Measurements from ENCODE around the gene KLHDC4. TPM values are rescaled to one million over a fixed set of nuclear protein-coding genes. Genes with fewer than 3 reads are reported as not detected.

The KLHDC4 gene
- total and polyA plus RNA-seq, 2 experiments from 2014 or later, result 23.0 to 41.1 TPM

GRCh38 chr16:87694441-87695125 lies 71.2 kb downstream of the KLHDC4 start:
- Mint-ChIP-seq H3K27ac (no peak overlapping the region), H3K27me3 (ENCODE audit: insufficient read depth, low read depth, poor library complexity) (peaks cover 26% of the 10 kb centered on the region), H3K4me3 (no peak overlapping the region), H3K36me3 (ENCODE audit: low read depth) (peaks cover 28% of the 10 kb centered on the region), H3K9me3 (no peaks in the 10 kb centered on the region), H3K4me1 (no peaks in the 10 kb centered on the region)
- H3K4me3 ChIP-seq, result no peak overlapping the region
- no peaks in the 10 kb centered on the region; the same call in 1 of the 2 replicates for H4K20me1 ChIP-seq (replicated peaks; ENCODE audit: insufficient read depth)
- H3K79me2 ChIP-seq (replicated peaks; ENCODE audit: insufficient read depth), result no peaks in the 10 kb centered on the region
- H3K36me3 ChIP-seq (ENCODE audit: insufficient read depth), result no peaks in the 10 kb centered on the region; the same call in 1 of the 2 replicates
- TF ChIP-seq NANOG (IDR thresholded peaks at IDR 0.05; ENCODE audit: borderline replicate concordance) (no peak), POLR2AphosphoS5 (IDR thresholded peaks at IDR 0.05; ENCODE audit: low read depth) (no peak), REST (IDR thresholded peaks at IDR 0.05; ENCODE audit: unreplicated experiment) (no peak), ZNF462 (CRISPR knock-in tag; IDR thresholded peaks at IDR 0.05) (no peak), ETS1 (IDR thresholded peaks at IDR 0.05) (no peak)
- no peak overlapping the region for H2AFZ ChIP-seq
- no peak for DNase-seq (ENCODE audit: low spot score)
- H3F3A ChIP-seq (replicated peaks; ENCODE audit: low read depth), result no peaks in the 10 kb centered on the region
- no peaks in the 10 kb centered on the region for H3K4me1 ChIP-seq (ENCODE audit: insufficient read depth)
- no peak for ATAC-seq
- no peaks in the 10 kb centered on the region for H3K9me2 ChIP-seq (ENCODE audit: insufficient read depth)
- no peaks in the 10 kb centered on the region for H3K27me3 ChIP-seq (ENCODE audit: insufficient read depth)
- no peak overlapping the region for H3K27ac ChIP-seq (ENCODE audit: low read depth)
- H3K4me2 ChIP-seq, result no peak overlapping the region

Measured in GM23338 (cell line).